ENCODE results near the gene LMF1. TPM values are rescaled to one million over a fixed set of nuclear protein-coding genes. Genes with fewer than 3 reads are reported as not detected.
"Not testable (repeated sequence)": the region's sequence is repeated elsewhere in the genome, so short reads cannot be mapped to it uniquely, and the experiment has no call there.

Gene LMF1
- total and polyA plus RNA-seq, 2 experiments from 2014 or later, result 18.8 to 41.6 TPM

DNA sequence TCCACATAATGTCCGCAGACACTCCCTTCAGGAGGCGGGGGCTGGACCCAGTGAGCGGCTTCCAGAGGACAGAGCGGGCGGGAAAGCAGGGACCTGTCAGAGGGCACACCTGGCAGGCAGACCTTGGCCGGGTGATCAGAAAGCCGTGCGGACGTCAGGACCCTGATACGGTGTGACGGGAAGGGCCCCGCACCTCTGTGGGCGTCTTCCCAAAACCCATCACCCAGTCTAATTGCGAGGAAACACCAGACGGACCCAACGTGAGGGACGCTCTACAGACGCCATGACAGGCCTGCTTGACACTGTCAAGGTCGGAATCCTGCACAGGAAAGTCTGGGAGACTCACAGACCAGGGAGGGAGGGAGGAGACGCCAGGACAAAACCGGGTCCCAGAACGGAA is 8.4 kb downstream of the LMF1 start:
- no peaks in the 10 kb centered on the region for H3K36me3 ChIP-seq
- TF ChIP-seq, protein P1, sequence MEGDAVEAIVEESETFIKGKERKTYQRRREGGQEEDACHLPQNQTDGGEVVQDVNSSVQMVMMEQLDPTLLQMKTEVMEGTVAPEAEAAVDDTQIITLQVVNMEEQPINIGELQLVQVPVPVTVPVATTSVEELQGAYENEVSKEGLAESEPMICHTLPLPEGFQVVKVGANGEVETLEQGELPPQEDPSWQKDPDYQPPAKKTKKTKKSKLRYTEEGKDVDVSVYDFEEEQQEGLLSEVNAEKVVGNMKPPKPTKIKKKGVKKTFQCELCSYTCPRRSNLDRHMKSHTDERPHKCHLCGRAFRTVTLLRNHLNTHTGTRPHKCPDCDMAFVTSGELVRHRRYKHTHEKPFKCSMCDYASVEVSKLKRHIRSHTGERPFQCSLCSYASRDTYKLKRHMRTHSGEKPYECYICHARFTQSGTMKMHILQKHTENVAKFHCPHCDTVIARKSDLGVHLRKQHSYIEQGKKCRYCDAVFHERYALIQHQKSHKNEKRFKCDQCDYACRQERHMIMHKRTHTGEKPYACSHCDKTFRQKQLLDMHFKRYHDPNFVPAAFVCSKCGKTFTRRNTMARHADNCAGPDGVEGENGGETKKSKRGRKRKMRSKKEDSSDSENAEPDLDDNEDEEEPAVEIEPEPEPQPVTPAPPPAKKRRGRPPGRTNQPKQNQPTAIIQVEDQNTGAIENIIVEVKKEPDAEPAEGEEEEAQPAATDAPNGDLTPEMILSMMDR (IDR thresholded peaks at IDR 0.05; ENCODE audit: low read depth, low read length), result no peak
- no peak overlapping the region for H3K4me3 ChIP-seq
- H3K4me1 ChIP-seq (ENCODE audit: low read depth), result no peaks in the 10 kb centered on the region
- H3K9me3 ChIP-seq (ENCODE audit: low read depth), result no peaks in the 10 kb centered on the region
- no peak overlapping the region for H3K27ac ChIP-seq
- no peaks in the 10 kb centered on the region for H3K27me3 ChIP-seq
- no peak for DNase-seq (ENCODE audit: low read depth in 1 of 2, low spot score in 1 of 2)

DNA sequence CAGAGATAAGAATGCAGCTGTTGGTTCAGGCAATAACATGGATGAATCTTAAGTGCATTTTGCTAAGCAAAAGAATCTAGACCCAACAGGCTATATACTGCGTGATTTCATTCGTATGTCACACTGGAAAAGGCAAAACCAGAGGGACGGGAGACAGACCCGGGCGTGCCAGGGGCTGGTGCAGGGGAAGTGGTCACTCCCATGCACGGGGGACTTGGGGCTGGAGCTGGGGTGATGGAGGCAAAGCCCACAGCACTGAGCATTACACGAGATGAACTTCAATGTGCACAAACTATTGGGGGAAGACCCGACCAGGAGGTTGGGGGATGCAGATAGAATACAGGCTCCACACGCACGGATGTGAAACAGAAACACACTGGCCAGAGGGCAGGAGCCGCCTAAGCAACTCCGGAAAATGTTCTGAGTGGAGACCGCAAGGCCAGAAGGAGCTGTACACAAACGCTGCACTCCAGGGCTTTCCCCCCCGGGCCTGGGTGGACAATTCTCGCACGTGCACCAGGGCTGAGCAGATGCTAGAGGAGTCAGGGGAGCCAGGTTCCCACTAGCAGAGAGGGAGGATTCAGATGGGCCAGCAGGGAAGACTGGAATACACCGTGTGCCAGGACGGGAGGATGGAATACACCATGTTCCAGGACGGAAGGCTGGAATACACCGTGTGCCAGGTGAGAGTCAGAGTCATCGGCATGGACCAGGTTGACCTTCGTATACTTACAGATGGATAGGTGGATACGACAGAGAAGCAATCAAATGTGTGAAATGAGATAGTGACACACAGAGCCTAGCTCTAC is 11.3 kb downstream of the LMF1 start:
- no peaks in the 10 kb centered on the region for H3K36me3 ChIP-seq
- H3K4me3 ChIP-seq, result no peak overlapping the region
- DNase-seq (ENCODE audit: low read depth in 1 of 2, low spot score in 1 of 2), result no peak
- TF ChIP-seq, protein P1 (IDR thresholded peaks at IDR 0.05; ENCODE audit: low read depth, low read length), result no peak
- H3K27ac ChIP-seq, result no peak overlapping the region
- H3K9me3 ChIP-seq (ENCODE audit: low read depth), result no peaks in the 10 kb centered on the region
- H3K27me3 ChIP-seq, result no peaks in the 10 kb centered on the region
- no peaks in the 10 kb centered on the region for H3K4me1 ChIP-seq (ENCODE audit: low read depth)

DNA sequence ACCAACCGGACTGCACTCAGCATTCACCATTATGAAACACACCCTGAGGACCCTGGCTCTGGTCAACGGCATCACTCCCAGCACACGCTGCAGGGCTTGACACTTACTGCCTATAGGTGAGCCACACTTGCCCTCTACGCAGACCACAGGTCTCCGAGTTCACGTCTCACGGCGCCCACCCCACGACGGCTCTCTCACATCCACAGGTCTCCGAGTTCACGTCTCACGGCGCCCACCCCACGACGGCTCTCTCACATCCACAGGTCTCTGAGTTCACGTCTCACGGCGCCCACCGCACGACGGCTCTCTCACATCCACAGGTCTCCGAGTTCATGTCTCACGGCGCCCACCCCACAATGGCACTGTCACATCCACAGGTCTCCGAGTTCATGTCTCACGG is 15.0 kb downstream of the LMF1 start:
- not testable (repeated sequence) for H3K27ac ChIP-seq; H3K4me3 ChIP-seq; H3K9me3 ChIP-seq (ENCODE audit: low read depth); H3K27me3 ChIP-seq; DNase-seq (ENCODE audit: low read depth in 1 of 2, low spot score in 1 of 2); H3K36me3 ChIP-seq; H3K4me1 ChIP-seq (ENCODE audit: low read depth)

DNA sequence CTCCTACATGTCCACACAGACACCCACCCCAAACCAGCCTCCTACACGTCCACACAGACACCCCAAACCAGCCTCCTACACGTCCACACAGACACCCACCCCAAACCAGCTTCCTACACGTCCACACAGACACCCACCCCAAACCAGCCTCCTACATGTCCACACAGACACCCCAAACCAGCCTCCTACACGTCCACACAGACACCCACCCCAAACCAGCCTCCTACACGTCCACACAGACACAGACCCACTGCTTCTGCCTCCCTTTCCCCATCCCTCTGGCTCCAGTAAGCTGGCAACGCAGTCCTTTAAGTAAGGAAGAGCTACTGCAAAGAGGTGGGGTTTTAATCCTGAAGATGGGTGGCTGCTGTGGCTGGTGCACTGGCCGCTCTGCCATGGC is 17.0 kb downstream of the LMF1 start:
- not testable (repeated sequence) for H3K9me3 ChIP-seq (ENCODE audit: low read depth); H3K27ac ChIP-seq; H3K4me3 ChIP-seq; H3K27me3 ChIP-seq; H3K36me3 ChIP-seq; H3K4me1 ChIP-seq (ENCODE audit: low read depth); DNase-seq (ENCODE audit: low read depth in 1 of 2, low spot score in 1 of 2)

DNA sequence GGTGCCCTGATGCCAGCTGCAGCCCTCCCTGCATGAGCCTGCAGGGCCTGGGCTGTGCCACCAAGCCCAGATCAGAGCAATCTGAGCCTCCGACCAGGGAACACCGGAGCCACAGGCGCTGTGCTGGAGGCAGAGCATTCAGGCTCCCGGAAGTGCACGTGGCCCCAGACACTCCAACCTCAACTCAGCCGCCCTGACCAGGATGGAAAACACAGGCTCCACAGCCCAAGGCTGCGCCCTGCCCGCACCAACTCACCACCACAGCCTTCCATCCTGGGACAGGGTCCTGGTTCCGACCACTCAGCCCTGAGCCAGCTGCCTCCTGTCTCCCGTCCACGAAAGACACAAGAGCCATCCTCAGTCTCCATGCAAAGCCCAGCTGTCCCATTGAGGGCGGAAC is 18.5 kb downstream of the LMF1 start:
- Histone ChIP-seq H3K9me3 (ENCODE audit: low read depth) (no peaks in the 10 kb centered on the region), H3K27me3 (no peaks in the 10 kb centered on the region), H3K36me3 (peaks cover 3% of the 10 kb centered on the region), H3K4me3 (no peak overlapping the region), H3K4me1 (ENCODE audit: low read depth) (no peaks in the 10 kb centered on the region), H3K27ac (no peak overlapping the region)
- no peak for DNase-seq (ENCODE audit: low read depth in 1 of 2, low spot score in 1 of 2)
- TF ChIP-seq, protein P1 (IDR thresholded peaks at IDR 0.05; ENCODE audit: low read depth, low read length), result no peak

DNA sequence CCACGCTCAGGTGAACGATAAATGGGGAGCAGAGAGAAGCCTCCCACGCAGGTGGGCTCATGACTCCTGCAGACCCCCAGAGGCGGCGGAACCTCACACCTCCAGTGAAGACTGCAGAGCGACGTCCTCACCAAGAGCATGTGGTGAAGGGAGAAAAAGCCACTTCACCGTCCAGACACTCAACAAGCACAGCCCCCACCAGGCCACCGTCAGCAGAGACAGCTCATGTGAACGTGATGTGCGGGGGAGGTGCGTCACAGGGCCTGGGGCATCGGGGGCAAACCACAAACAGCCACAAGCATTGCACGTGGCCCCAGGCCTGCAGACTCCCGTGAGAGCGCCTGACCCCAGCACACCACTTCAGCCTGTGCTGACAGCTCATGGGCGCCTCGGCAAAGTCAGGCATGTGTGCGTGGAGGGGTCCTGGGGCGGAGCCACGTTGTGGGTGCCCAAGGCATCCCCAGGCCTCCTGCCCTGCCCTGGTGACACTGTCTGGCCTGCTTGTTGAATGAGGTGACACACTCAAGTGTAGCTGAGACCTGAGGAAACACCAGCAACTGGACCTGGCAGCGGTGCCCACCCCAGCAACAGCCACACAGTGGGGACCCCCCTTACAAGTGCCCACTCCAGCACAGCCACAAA is 19.0 kb downstream of the LMF1 start:
- no peak for DNase-seq (ENCODE audit: low read depth in 1 of 2, low spot score in 1 of 2)
- TF ChIP-seq, protein P1 (IDR thresholded peaks at IDR 0.05; ENCODE audit: low read depth, low read length), result no peak
- H3K27ac ChIP-seq, result no peak overlapping the region
- no peaks in the 10 kb centered on the region for H3K4me1 ChIP-seq (ENCODE audit: low read depth)
- H3K4me3 ChIP-seq, result no peak overlapping the region
- H3K9me3 ChIP-seq (ENCODE audit: low read depth), result no peaks in the 10 kb centered on the region
- no peaks in the 10 kb centered on the region for H3K27me3 ChIP-seq
- H3K36me3 ChIP-seq, result peaks cover 3% of the 10 kb centered on the region

DNA sequence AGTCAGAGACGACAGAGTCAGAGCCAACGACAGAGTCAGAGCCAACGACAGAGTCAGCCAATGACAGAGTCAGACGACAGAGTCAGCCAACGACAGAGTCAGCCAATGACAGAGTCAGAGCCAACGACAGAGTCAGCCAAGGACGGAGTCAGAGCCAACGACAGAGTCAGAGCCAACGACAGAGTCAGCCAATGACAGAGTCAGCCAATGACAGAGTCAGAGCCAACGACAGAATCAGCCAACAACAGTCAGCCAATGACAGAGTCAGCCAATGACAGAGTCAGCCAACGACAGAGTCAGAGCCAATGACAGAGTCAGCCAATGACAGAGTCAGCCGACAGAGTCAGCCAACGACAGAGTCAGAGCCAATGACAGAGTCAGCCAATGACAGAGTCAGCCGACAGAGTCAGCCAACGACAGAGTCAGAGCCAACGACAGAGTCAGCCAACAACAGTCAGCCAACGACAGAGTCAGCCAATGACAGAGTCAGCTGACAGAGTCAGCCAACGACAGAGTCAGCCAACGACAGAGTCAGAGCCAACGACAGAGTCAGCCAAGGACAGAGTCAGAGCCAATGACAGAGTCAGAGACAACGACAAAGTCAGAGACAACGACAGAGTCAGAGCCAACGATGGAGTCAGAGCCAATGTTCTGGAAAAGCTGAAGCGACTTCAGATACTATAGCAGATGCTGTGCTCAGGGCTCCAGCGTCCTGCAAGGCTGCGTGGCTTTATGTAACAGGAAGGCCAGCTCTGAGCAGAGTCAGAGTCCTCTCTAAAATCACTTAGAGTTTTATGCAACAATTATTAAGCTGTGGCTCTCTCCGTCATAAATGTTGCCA is 19.8 kb downstream of the LMF1 start:
- not testable (repeated sequence) for H3K9me3 ChIP-seq (ENCODE audit: low read depth); H3K27me3 ChIP-seq; H3K36me3 ChIP-seq; H3K27ac ChIP-seq; H3K4me3 ChIP-seq; H3K4me1 ChIP-seq (ENCODE audit: low read depth); DNase-seq (ENCODE audit: low read depth in 1 of 2, low spot score in 1 of 2)

DNA sequence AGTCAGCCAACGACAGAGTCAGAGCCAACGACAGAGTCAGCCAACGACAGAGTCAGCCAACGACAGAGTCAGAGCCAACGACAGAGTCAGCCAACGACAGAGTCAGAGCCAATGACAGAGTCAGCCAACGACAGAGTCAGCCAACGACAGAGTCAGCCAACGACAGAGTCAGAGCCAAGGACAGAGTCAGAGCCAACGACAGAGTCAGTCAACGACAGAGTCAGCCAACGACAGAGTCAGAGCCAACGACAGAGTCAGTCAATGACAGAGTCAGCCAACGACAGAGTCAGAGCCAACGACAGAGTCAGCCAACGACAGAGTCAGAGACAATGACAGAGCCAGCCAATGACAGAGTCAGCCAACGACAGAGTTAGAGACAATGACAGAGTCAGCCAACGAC is 22.0 kb downstream of the LMF1 start:
- DNase-seq (ENCODE audit: low read depth in 1 of 2, low spot score in 1 of 2); H3K36me3 ChIP-seq; H3K4me1 ChIP-seq (ENCODE audit: low read depth); H3K9me3 ChIP-seq (ENCODE audit: low read depth); H3K4me3 ChIP-seq; H3K27me3 ChIP-seq; H3K27ac ChIP-seq: not testable (repeated sequence)

DNA sequence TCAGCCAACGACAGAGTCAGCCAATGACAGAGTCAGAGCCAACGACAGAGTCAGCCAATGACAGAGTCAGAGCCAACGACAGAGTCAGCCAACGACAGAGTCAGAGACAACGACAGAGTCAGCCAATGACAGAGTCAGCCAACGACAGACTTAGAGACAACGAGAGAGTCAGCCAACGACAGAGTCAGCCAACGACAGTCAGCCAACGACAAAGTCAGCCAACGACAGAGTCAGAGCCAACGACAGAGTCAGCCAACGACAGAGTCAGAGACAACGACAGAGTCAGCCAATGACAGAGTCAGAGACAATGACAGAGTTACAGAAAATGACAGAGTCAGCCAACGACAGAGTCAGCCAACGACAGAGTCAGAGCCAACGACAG is 22.9 kb downstream of the LMF1 start:
- not testable (repeated sequence) for H3K4me1 ChIP-seq (ENCODE audit: low read depth); H3K4me3 ChIP-seq; H3K9me3 ChIP-seq (ENCODE audit: low read depth)

More for the DNA sequence above, 22.9 kb downstream of the LMF1 start:
- DNase-seq (ENCODE audit: low read depth in 1 of 2, low spot score in 1 of 2); H3K27me3 ChIP-seq; H3K36me3 ChIP-seq; H3K27ac ChIP-seq: not testable (repeated sequence)
